HepG2 (cell line): ENCODE results near the gene UPB1. TPM values are rescaled to one million over a fixed set of nuclear protein-coding genes. Genes with fewer than 3 reads are reported as not detected.

ENCODE experiments used
- CHCHD3 ChIP-seq: sonication (generic); formaldehyde crosslinking; IDR thresholded peaks from 2 replicates; pipeline ENCODE4 v1.8.0; 2022; ENCODE audit warnings: mild to moderate bottlenecking, missing genetic modification reagents, moderate library complexity
- KIAA2018 ChIP-seq: sonication (generic); formaldehyde crosslinking; IDR thresholded peaks from 2 replicates; pipeline ENCODE4 v1.5.0; 2020; ENCODE audit warnings: mild to moderate bottlenecking, missing genetic modification reagents, borderline replicate concordance
- MAF1 ChIP-seq: sonication (generic); formaldehyde crosslinking; IDR thresholded peaks from 2 replicates; pipeline ENCODE4 v1.5.0; 2020; ENCODE audit warnings: missing genetic modification reagents, borderline replicate concordance
- ONECUT2 ChIP-seq: sonication (generic); formaldehyde crosslinking; IDR thresholded peaks from 2 replicates; pipeline ENCODE4 v1.4.0; 2020; ENCODE audit warnings: missing genetic modification reagents
- PAF1 ChIP-seq: IDR thresholded peaks from 2 replicates; pipeline ENCODE4 v1.6.1; 2016; ENCODE audit warnings: missing genetic modification reagents, missing compliant biosample characterization
- SKIL ChIP-seq: sonication (generic); formaldehyde crosslinking; IDR thresholded peaks from 2 replicates; pipeline ENCODE4 v1.8.0; 2022; ENCODE audit warnings: missing genetic modification reagents, mild to moderate bottlenecking, moderate library complexity, borderline replicate concordance
- TOPORS ChIP-seq: sonication (generic); formaldehyde crosslinking; IDR thresholded peaks from 2 replicates; pipeline ENCODE4 v1.8.0; 2023; ENCODE audit warnings: mild to moderate bottlenecking, missing genetic modification reagents
- ZNF205 ChIP-seq: IDR thresholded peaks from 2 replicates; pipeline ENCODE4 v1.6.1; 2018; ENCODE audit warnings: missing biosample characterization, missing genetic modification reagents
- ZNF512B ChIP-seq: sonication (generic); formaldehyde crosslinking; IDR thresholded peaks from 2 replicates; pipeline ENCODE4 v1.5.1; 2020; ENCODE audit warnings: missing genetic modification reagents, mild to moderate bottlenecking, borderline replicate concordance
- ZNF614 ChIP-seq: IDR thresholded peaks from 2 replicates; pipeline ENCODE4 v1.6.1; 2018; ENCODE audit warnings: missing biosample characterization, missing genetic modification reagents, inconsistent platforms, borderline replicate concordance
- ZNF660 ChIP-seq: sonication (generic); formaldehyde crosslinking; IDR thresholded peaks from 2 replicates; pipeline ENCODE4 v1.5.1; 2020; ENCODE audit warnings: mild to moderate bottlenecking, low read depth, missing genetic modification reagents, borderline replicate concordance
- ZNF691 ChIP-seq: sonication (generic); formaldehyde crosslinking; IDR thresholded peaks from 2 replicates; pipeline ENCODE4 v1.4.0; 2020; ENCODE audit warnings: missing genetic modification reagents, low read depth, mild to moderate bottlenecking, borderline replicate concordance
- ZNF768 ChIP-seq: sonication (generic); formaldehyde crosslinking; IDR thresholded peaks from 2 replicates; pipeline ENCODE4 v1.4.0; 2020; ENCODE audit warnings: missing genetic modification reagents
- polyA plus RNA-seq, 8 experiments: library from polyadenylated mRNA; depleted of rRNA in 3 of 8; stranded (reverse) in 7 of 8; unstranded in 1 of 8; fragments of >200 nt; fragmentation: Illumina TruSeq in 4 of 8; extraction: Trizol in 4 of 8; gene quantifications; 2 replicates each; pipeline versions ENCODE4 v1.2.1 to v1.2.3, GENCODE V29; 2011 to 2016; ENCODE audit warnings: low read depth in 4 of 8, missing spikeins in 1 of 8, mixed read lengths in 1 of 8; ENCODE audit not compliant: insufficient read depth in 1 of 8
- total RNA-seq, 5 experiments: library from RNA; depleted of rRNA; stranded (reverse); fragments of >200 nt; fragmentation: Illumina TruSeq; extraction: Trizol; gene quantifications; 2 replicates each; pipeline ENCODE4 v1.2.3, GENCODE V29; 2016; ENCODE audit warnings: low read depth in 1 of 5

Gene UPB1
- total and polyA plus RNA-seq, 2 of the 13 experiments (the other 11 are each of a cell fraction or from before 2014, with no cell fraction given) = 0.38 to 1.2 TPM

- 0 out of 2 replicates have a peak, but pooled peaks have one; percentile 49 for TF ChIP-seq KIAA2018 (CRISPR knock-in tag)
- peak; percentile 77 for TF ChIP-seq SKIL (CRISPR knock-in tag)
- TF ChIP-seq ZNF614 (CRISPR knock-in tag) = peak; percentile 65
- peak; percentile 91 for TF ChIP-seq ZNF205 (CRISPR knock-in tag)
- no peak for TF ChIP-seq CHCHD3
- TF ChIP-seq ZNF691 (CRISPR knock-in tag) = peak; percentile 41; the same call in 1 of the 2 replicates
- no peak for TF ChIP-seq ZNF660 (CRISPR knock-in tag)
- TF ChIP-seq ONECUT2 = 0 out of 2 replicates have a peak, but pooled peaks have one; percentile 26
- no peak; the same call in 1 of the 2 replicates for TF ChIP-seq MAF1 (CRISPR knock-in tag)
- peak; percentile 88; the same call in 1 of the 2 replicates for TF ChIP-seq TOPORS
- no peak; the same call in 1 of the 2 replicates for TF ChIP-seq PAF1
- TF ChIP-seq ZNF512B (CRISPR knock-in tag) = 0 out of 2 replicates have a peak, but pooled peaks have one; percentile 23
- 0 out of 2 replicates have a peak, but pooled peaks have one; percentile 36 for TF ChIP-seq ZNF768 (CRISPR knock-in tag)
These were observed 55.1 kb downstream of the UPB1 start (continued) for GRCh38 chr22:24550028-24550901.
